GM19452 (cell line): Measurements from ENCODE around the gene USP1.

Experiments
- ATAC-seq: cut with Tn5 transposase; IDR thresholded peaks from one replicate; pipeline ENCODE4 v1.9.1; 2021; ENCODE audit not compliant: unreplicated experiment

Gene USP1

DNA sequence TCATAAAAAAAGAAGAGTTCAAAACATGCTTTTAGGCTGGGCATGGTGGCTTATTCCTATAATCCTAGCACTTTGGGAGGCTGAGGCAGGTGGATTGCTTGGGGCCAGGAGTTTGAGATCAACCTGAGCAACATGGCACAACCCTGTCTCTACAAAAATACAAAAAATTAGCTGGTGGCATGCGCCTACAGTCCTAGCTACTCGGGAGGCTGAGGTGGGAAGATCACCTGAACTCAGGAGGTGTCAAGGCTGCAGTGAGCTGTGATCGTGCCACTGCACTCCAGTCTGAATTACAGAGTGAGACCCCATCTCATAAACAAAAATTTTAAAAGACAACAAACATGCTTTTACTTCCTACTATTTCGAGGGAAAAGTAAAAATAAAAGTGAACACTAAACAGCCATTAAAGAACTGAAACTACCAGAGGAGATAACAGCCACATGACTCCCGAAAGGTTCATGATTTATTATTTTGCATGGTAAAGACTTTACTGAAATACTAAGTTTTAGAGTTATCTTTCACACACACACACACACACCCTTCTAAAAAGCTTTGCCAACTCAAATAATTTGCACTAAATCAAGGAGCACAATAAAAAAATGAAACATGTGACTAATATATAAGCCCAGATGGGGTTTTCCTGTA, 48.1 kb downstream of the USP1 start:
- no peak for ATAC-seq

GRCh38 chr1:62487956-62488355, 51.1 kb downstream of the USP1 start:
- ATAC-seq: no peak

DNA sequence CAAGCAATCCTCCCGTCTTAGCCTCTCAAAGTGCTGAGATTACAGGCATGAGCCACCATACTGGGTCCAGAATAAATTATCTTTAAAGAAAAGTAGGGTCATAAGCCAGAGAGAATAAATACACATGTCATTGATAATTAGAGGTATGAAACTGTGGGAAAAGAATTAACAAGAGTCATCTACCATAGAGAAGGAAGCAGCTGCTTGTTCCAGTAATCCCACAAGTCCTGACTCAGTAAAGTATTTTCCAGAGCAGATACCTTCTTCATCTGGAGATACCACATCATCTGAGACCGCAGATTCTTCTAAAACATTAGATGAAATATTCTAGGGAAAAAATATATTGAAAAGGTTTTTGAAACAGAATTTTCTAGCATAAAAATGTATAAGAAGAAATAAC, 55.7 kb downstream of the USP1 start:
- no peak for ATAC-seq

DNA sequence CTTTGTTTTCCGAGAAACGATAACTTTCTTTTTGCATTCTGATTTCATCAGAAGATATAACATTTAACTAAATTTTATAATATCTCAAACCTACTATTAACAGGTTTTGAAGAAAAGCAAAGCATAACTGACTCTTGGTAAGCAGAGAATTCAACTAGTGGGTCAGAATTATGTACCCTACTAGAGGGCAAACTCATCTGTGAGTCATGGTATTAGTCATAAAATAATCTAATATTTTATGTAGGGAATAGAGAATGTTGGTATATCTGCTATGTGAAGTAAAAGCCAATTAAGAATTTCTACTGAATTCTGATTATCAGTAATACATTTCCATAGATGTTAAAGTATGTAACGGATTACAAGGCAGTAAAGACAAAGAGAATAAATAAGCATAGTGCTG, 56.8 kb downstream of the USP1 start:
- no peak for ATAC-seq

GRCh38 chr1:62494137-62494536, 57.3 kb downstream of the USP1 start:
- ATAC-seq: no peak

DNA sequence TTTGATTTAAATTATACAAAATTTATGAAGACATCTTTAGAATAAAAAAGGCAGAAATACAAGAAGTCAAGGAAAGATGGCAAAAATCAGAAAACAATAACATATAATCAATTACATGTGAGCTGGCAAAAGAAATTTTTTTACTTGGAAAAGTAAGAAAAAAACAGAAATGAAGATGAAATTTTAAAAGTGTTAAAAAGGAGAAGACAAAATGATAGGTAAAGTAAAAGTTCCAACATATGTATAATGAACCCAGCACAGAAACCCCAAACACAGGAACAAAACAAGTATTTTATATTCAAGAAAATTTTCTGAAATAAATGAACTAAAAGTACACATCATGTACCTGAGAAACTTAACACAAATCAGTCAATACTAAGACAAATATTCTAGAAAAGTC, 63.4 kb downstream of the USP1 start:
- no peak for ATAC-seq
